Mesendoderm (in vitro differentiated cells): ENCODE results near the gene MELK.
A peak's percentile ranks its signal among the peaks of the same experiment; 100 is the strongest.

Source experiments
- DNase-seq: peaks from one replicate; pipeline ENCODE4 v3.0.0; 2013
- H2AK5ac ChIP-seq: 2 replicates; pipeline ENCODE4 v1.6.1; 2013; ENCODE audit warnings: low read length, inconsistent platforms
- H2BK120ac ChIP-seq: 2 replicates; pipeline ENCODE4 v1.6.1; 2013; ENCODE audit warnings: low read depth, mild to moderate bottlenecking, low read length, moderate library complexity, mixed read lengths
- H2BK15ac ChIP-seq: replicated peaks from 2 replicates; pipeline ENCODE4 v1.6.1; 2013; ENCODE audit warnings: low read depth, mild to moderate bottlenecking, moderate library complexity
- H2BK5ac ChIP-seq: 2 replicates; pipeline ENCODE4 v1.6.1; 2013; ENCODE audit warnings: low read length, inconsistent platforms
- H3K18ac ChIP-seq: 2 replicates; pipeline ENCODE4 v1.6.1; 2013; ENCODE audit warnings: mild to moderate bottlenecking, low read length, mixed read lengths
- H3K23ac ChIP-seq: one replicate; pipeline ENCODE4 v1.6.1; 2013; ENCODE audit warnings: low read length
- H3K27ac ChIP-seq: 2 replicates; pipeline ENCODE4 v1.5.1; 2013; ENCODE audit warnings: low read depth, mild to moderate bottlenecking, inconsistent platforms, low read length, moderate library complexity
- H3K27me3 ChIP-seq: 2 replicates; pipeline ENCODE4 v1.6.1; 2013; ENCODE audit warnings: low read length, control low read depth, mild to moderate bottlenecking, inconsistent platforms; ENCODE audit not compliant: insufficient read depth, poor library complexity
- H3K36me3 ChIP-seq: 2 replicates; pipeline ENCODE4 v1.6.1; 2013; ENCODE audit warnings: low read length, inconsistent platforms; ENCODE audit not compliant: control insufficient read depth, insufficient read depth
- H3K4ac ChIP-seq: one replicate; pipeline ENCODE4 v1.6.1; 2013; ENCODE audit warnings: low read depth, mild to moderate bottlenecking, low read length, moderate library complexity
- H3K4me1 ChIP-seq: 2 replicates; pipeline ENCODE4 v1.6.1; 2013; ENCODE audit warnings: low read depth, low read length, inconsistent platforms; ENCODE audit not compliant: control insufficient read depth
- H3K4me2 ChIP-seq: 2 replicates; pipeline ENCODE4 v1.6.1; 2013; ENCODE audit warnings: low read length
- H3K4me3 ChIP-seq: 2 replicates; pipeline ENCODE4 v1.5.1; 2013; ENCODE audit warnings: mild to moderate bottlenecking, low read length
- H3K56ac ChIP-seq: one replicate; pipeline ENCODE4 v1.6.1; 2013; ENCODE audit warnings: low read length
- H3K79me1 ChIP-seq: 2 replicates; pipeline ENCODE4 v1.6.1; 2013; ENCODE audit warnings: low read length, inconsistent platforms
- H3K79me2 ChIP-seq: 2 replicates; pipeline ENCODE4 v1.6.1; 2013; ENCODE audit warnings: mild to moderate bottlenecking, low read length; ENCODE audit not compliant: control insufficient read depth, insufficient read depth
- H3K9ac ChIP-seq: 2 replicates; pipeline ENCODE4 v1.6.1; 2013; ENCODE audit warnings: low read length, inconsistent platforms
- H4K5ac ChIP-seq: one replicate; pipeline ENCODE4 v1.6.1; 2013; ENCODE audit warnings: low read length
- H4K8ac ChIP-seq: one replicate; pipeline ENCODE4 v1.6.1; 2013; ENCODE audit warnings: low read depth, mild to moderate bottlenecking, control low read depth, low read length, moderate library complexity
- WGBS: extraction: QIAGEN DNeasy Blood & Tissue Kit; methylation state at CpG from one replicate; pipeline ENCODE4 v1.1.7; 2013; ENCODE audit warnings: low lambda C conversion rate, missing lambda C conversion rate; ENCODE audit not compliant: insufficient coverage; ENCODE audit errors: extremely low coverage; 5-methylcytosine and 5-hydroxymethylcytosine counted together

Gene MELK

GRCh38 chr9:36632892-36633291 lies 60.2 kb downstream of the MELK start:
- H2AK5ac ChIP-seq = no peak overlapping the region
- no peak overlapping the region for H3K23ac ChIP-seq
- no peak overlapping the region for H4K5ac ChIP-seq
- H3K4ac ChIP-seq = no peak overlapping the region
- H3K4me3 ChIP-seq = no peak overlapping the region
- H3K56ac ChIP-seq = no peak overlapping the region
- peaks cover 1% of the 10 kb centered on the region for H3K36me3 ChIP-seq
- H3K27ac ChIP-seq = no peak overlapping the region
- DNase-seq = peak; percentile 26
- no peaks in the 10 kb centered on the region for H3K27me3 ChIP-seq
- no peaks in the 10 kb centered on the region for H3K79me1 ChIP-seq
- no peak overlapping the region for H3K4me2 ChIP-seq
- no peak overlapping the region for H3K18ac ChIP-seq
- no peak overlapping the region for H4K8ac ChIP-seq
- H2BK120ac ChIP-seq = no peak overlapping the region
- H3K79me2 ChIP-seq = no peaks in the 10 kb centered on the region
- no CpG with 5 or more reads among the region's 1 CpG for WGBS
- no peak overlapping the region for H3K9ac ChIP-seq
- no peak overlapping the region for H2BK5ac ChIP-seq
- no peaks in the 10 kb centered on the region for H3K4me1 ChIP-seq
- H2BK15ac ChIP-seq = no peak overlapping the region

GRCh38 chr9:36637491-36638270 lies 65.0 kb downstream of the MELK start:
- Histone ChIP-seq H2BK5ac (no peak overlapping the region), H3K18ac (no peak overlapping the region), H3K23ac (no peak overlapping the region), H3K9ac (no peak overlapping the region), H3K27me3 (no peaks in the 10 kb centered on the region), H3K36me3 (no peaks in the 10 kb centered on the region), H2BK15ac (no peak overlapping the region), H2BK120ac (no peak overlapping the region), H3K4me3 (no peak overlapping the region), H2AK5ac (no peak overlapping the region), H3K79me2 (no peaks in the 10 kb centered on the region), H4K8ac (no peak overlapping the region), H4K5ac (no peak overlapping the region), H3K79me1 (peaks cover 1% of the 10 kb centered on the region), H3K56ac (no peak overlapping the region), H3K4me1 (no peaks in the 10 kb centered on the region), H3K4ac (no peak overlapping the region), H3K4me2 (no peak overlapping the region), H3K27ac (no peak overlapping the region)
- no CpG with 5 or more reads among the region's 2 CpGs for WGBS
- no peak for DNase-seq

DNA sequence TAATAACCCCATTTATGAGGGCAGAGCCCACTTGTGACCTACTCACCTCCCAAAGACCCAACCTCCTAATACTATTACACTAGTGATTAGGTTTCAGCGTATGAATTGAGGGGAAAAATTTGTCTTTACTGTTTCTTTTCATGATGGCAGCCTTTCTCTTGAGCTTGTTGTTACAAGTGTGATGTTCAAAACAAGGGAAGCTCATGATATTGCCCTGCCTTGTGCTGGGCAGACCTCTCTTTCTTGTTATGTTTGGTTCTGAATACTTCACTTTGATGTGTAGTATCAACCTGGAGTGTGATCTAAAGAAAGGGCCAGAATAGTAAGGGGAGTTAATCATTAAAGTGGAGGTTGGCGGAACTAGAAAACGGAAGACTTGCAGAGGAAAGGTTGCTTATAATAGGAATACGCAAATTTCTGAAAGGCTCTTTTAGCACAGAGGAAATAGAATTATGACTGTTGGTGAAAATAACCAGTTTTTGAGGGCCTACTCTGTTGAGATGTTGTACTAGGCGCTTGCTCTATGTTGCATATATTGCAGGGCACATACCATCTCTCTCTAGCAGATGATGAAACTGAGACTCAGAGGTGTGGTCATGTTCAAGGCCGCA lies 68.2 kb downstream of the MELK start:
- H2BK120ac ChIP-seq = no peak overlapping the region
- no peak overlapping the region for H2BK5ac ChIP-seq
- H3K4me3 ChIP-seq = no peak overlapping the region
- H2AK5ac ChIP-seq = no peak overlapping the region
- no CpG with 5 or more reads among the region's 6 CpGs for WGBS
- H3K4me1 ChIP-seq = no peaks in the 10 kb centered on the region
- H4K5ac ChIP-seq = no peak overlapping the region
- peaks cover 1% of the 10 kb centered on the region for H3K79me1 ChIP-seq
- H3K4me2 ChIP-seq = no peak overlapping the region
- H3K56ac ChIP-seq = no peak overlapping the region
- DNase-seq = no peak
- no peak overlapping the region for H4K8ac ChIP-seq
- H3K79me2 ChIP-seq = no peaks in the 10 kb centered on the region
- no peak overlapping the region for H3K27ac ChIP-seq
- H3K23ac ChIP-seq = no peak overlapping the region
- peaks cover 2% of the 10 kb centered on the region for H3K36me3 ChIP-seq
- no peak overlapping the region for H2BK15ac ChIP-seq
- no peak overlapping the region for H3K18ac ChIP-seq
- no peaks in the 10 kb centered on the region for H3K27me3 ChIP-seq
- H3K9ac ChIP-seq = no peak overlapping the region
- no peak overlapping the region for H3K4ac ChIP-seq

- no peak for DNase-seq
- Histone ChIP-seq H2AK5ac (no peak overlapping the region), H3K23ac (no peak overlapping the region), H3K36me3 (peaks cover 4% of the 10 kb centered on the region), H3K4me1 (no peaks in the 10 kb centered on the region), H3K4me2 (no peak overlapping the region), H3K18ac (no peak overlapping the region), H2BK120ac (no peak overlapping the region), H4K5ac (no peak overlapping the region), H3K56ac (no peak overlapping the region), H3K79me1 (peaks cover 1% of the 10 kb centered on the region), H3K4me3 (no peak overlapping the region), H3K4ac (no peak overlapping the region), H3K27ac (no peak overlapping the region), H3K79me2 (no peaks in the 10 kb centered on the region), H3K9ac (no peak overlapping the region), H2BK5ac (no peak overlapping the region), H3K27me3 (no peaks in the 10 kb centered on the region), H2BK15ac (no peak overlapping the region), H4K8ac (no peak overlapping the region)
- no CpG with 5 or more reads among the region's 6 CpGs for WGBS
Observed at GRCh38 chr9:36642817-36643216, 70.1 kb downstream of the MELK start.

GRCh38 chr9:36656842-36657241 lies 84.1 kb downstream of the MELK start:
- no peak overlapping the region for H3K4me3 ChIP-seq
- no peaks in the 10 kb centered on the region for H3K79me1 ChIP-seq

More at GRCh38 chr9:36656842-36657241, 84.1 kb downstream of the MELK start:
- no CpG with 5 or more reads among the region's 7 CpGs for WGBS
- Histone ChIP-seq H3K23ac (no peak overlapping the region), H3K9ac (no peak overlapping the region), H3K56ac (no peak overlapping the region), H2BK5ac (no peak overlapping the region), H3K4me2 (no peak overlapping the region), H2BK120ac (no peak overlapping the region), H3K27ac (no peak overlapping the region), H3K27me3 (no peaks in the 10 kb centered on the region), H4K5ac (no peak overlapping the region), H3K4ac (no peak overlapping the region), H3K18ac (no peak overlapping the region), H3K79me2 (no peaks in the 10 kb centered on the region), H3K36me3 (peaks cover 3% of the 10 kb centered on the region), H2AK5ac (no peak overlapping the region), H4K8ac (no peak overlapping the region), H3K4me1 (no peaks in the 10 kb centered on the region), H2BK15ac (no peak overlapping the region)
- no peak for DNase-seq
